Epithelial cell of prostate (primary cell): ENCODE measurements around the gene MLYCD.

Experiments used
- DNase-seq: peaks from one replicate; pipeline ENCODE4 v3.0.0-alpha.2; 2011; ENCODE audit warnings: low read depth, low spot score
- H3K27ac ChIP-seq: fragments of 450-650 bp; 2 replicates; pipeline ENCODE4 v1.5.1; 2017; ENCODE audit warnings: mild to moderate bottlenecking

The MLYCD gene

GRCh38 chr16:83924686-83925085, 25.8 kb downstream of the MLYCD start:
- H3K27ac ChIP-seq = no peak overlapping the region
- DNase-seq = no peak

- no peak for DNase-seq
- H3K27ac ChIP-seq = no peak overlapping the region
Observed at GRCh38 chr16:83925095-83925905, 26.4 kb downstream of the MLYCD start.

GRCh38 chr16:83925957-83926725, 27.2 kb downstream of the MLYCD start:
- DNase-seq = no peak
- H3K27ac ChIP-seq = peak overlapping the region; percentile 84

GRCh38 chr16:83926726-83927397, 27.9 kb downstream of the MLYCD start:
- peak overlapping the region; percentile 84 for H3K27ac ChIP-seq

GRCh38 chr16:83928341-83929055, 29.6 kb downstream of the MLYCD start:
- DNase-seq = peak; percentile 63
- peak overlapping the region; percentile 84 for H3K27ac ChIP-seq

More at GRCh38 chr16:83926726-83927397, 27.9 kb downstream of the MLYCD start:
- peak; percentile 45 for DNase-seq

GRCh38 chr16:83929811-83930555, 31.1 kb downstream of the MLYCD start:
- no peak for DNase-seq
- no peak overlapping the region for H3K27ac ChIP-seq

- no peak for DNase-seq
- no peak overlapping the region for H3K27ac ChIP-seq
Observed at GRCh38 chr16:83930730-83931500, 32.0 kb downstream of the MLYCD start.

GRCh38 chr16:83931556-83931955, 32.6 kb downstream of the MLYCD start:
- H3K27ac ChIP-seq = no peak overlapping the region
- no peak for DNase-seq

GRCh38 chr16:83932304-83932703, 33.4 kb downstream of the MLYCD start:
- H3K27ac ChIP-seq = no peak overlapping the region
- DNase-seq = no peak

GRCh38 chr16:83932955-83933673, 34.2 kb downstream of the MLYCD start:
- DNase-seq = no peak

GRCh38 chr16:83933885-83934683, 35.2 kb downstream of the MLYCD start:
- H3K27ac ChIP-seq = no peak overlapping the region
- DNase-seq = no peak

More at GRCh38 chr16:83932955-83933673, 34.2 kb downstream of the MLYCD start:
- H3K27ac ChIP-seq = no peak overlapping the region

- H3K27ac ChIP-seq = no peak overlapping the region
Observed at GRCh38 chr16:83934684-83934977, 35.7 kb downstream of the MLYCD start.

GRCh38 chr16:83935005-83935857, 36.3 kb downstream of the MLYCD start:
- no peak for DNase-seq

More at GRCh38 chr16:83934684-83934977, 35.7 kb downstream of the MLYCD start:
- DNase-seq = no peak

GRCh38 chr16:83935858-83936255, 36.9 kb downstream of the MLYCD start:
- H3K27ac ChIP-seq = no peak overlapping the region
- no peak for DNase-seq

More at GRCh38 chr16:83935005-83935857, 36.3 kb downstream of the MLYCD start:
- H3K27ac ChIP-seq = no peak overlapping the region

- no peak overlapping the region for H3K27ac ChIP-seq
Observed at GRCh38 chr16:83936581-83937165, 37.8 kb downstream of the MLYCD start.

GRCh38 chr16:83937267-83937666, 38.4 kb downstream of the MLYCD start:
- no peak for DNase-seq
- H3K27ac ChIP-seq = no peak overlapping the region

More at GRCh38 chr16:83936581-83937165, 37.8 kb downstream of the MLYCD start:
- no peak for DNase-seq
